Rectal smooth muscle tissue (tissue), 1 donor: ENCODE results near the gene TNFRSF13B.
"Not testable (repeated sequence)": the region's sequence is repeated elsewhere in the genome, so short reads cannot be mapped to it uniquely, and the experiment has no call there.

ENCODE experiments used
- H3K27ac ChIP-seq: one replicate; pipeline ENCODE4 v1.7.0; 2013; ENCODE audit warnings: low read depth, low read length, inconsistent platforms
- H3K27me3 ChIP-seq: one replicate; pipeline ENCODE4 v1.7.0; 2013; ENCODE audit warnings: low read length; ENCODE audit not compliant: control insufficient read depth, insufficient read depth
- H3K36me3 ChIP-seq: one replicate; pipeline ENCODE4 v1.7.0; 2013; ENCODE audit warnings: low read length; ENCODE audit not compliant: control insufficient read depth, insufficient read depth
- H3K4me1 ChIP-seq: one replicate; pipeline ENCODE4 v1.7.0; 2013; ENCODE audit warnings: low read length; ENCODE audit not compliant: control insufficient read depth, insufficient read depth
- H3K4me3 ChIP-seq: one replicate; pipeline ENCODE4 v1.7.0; 2013; ENCODE audit warnings: low read length
- H3K9ac ChIP-seq: one replicate; pipeline ENCODE4 v1.7.0; 2013; ENCODE audit warnings: low read length

TNFRSF13B gene

GRCh38 chr17:17001076-17001777 is 29.3 kb upstream of the TNFRSF13B start:
- no peaks in the 10 kb centered on the region for H3K36me3 ChIP-seq
- H3K9ac ChIP-seq, result no peak overlapping the region
- no peaks in the 10 kb centered on the region for H3K4me1 ChIP-seq
- H3K27me3 ChIP-seq, result peaks cover 2% of the 10 kb centered on the region
- no peak overlapping the region for H3K27ac ChIP-seq
- no peak overlapping the region for H3K4me3 ChIP-seq

DNA sequence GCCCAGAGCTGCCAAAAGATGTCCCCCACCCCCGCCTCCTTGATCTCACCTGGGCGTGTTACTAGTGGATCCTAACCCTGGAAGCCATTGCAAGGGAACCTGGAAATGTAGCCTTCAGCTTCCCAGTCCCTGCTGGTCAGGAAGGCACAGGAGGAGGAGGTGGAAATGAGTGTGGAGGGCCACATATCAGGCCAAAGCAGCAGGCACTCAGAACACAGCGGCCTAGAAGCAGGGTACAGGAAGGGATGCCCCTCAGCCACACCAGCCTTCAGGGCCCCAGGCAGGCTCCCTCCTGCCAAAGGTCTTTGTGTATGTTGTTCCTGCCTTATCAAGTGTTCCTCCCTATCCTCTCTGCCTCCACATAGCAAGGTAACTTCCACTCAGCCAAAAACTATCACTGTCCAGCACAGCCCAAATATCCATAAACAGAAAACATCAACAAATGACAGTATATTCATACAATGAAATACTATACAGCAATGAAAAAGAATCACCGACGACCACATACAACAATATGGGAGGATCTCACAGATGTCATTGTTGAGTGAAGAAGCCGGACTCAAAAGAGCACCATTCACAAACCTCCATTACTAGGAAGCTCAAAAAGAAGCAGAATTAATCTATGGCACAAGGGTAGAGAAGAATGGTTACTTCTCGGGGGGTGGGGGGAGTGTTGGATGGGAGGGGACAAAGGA is 28.2 kb upstream of the TNFRSF13B start:
- no peak overlapping the region for H3K9ac ChIP-seq
- no peaks in the 10 kb centered on the region for H3K4me1 ChIP-seq
- H3K36me3 ChIP-seq, result no peaks in the 10 kb centered on the region
- no peak overlapping the region for H3K27ac ChIP-seq
- H3K4me3 ChIP-seq, result no peak overlapping the region
- H3K27me3 ChIP-seq, result peaks cover 2% of the 10 kb centered on the region

DNA sequence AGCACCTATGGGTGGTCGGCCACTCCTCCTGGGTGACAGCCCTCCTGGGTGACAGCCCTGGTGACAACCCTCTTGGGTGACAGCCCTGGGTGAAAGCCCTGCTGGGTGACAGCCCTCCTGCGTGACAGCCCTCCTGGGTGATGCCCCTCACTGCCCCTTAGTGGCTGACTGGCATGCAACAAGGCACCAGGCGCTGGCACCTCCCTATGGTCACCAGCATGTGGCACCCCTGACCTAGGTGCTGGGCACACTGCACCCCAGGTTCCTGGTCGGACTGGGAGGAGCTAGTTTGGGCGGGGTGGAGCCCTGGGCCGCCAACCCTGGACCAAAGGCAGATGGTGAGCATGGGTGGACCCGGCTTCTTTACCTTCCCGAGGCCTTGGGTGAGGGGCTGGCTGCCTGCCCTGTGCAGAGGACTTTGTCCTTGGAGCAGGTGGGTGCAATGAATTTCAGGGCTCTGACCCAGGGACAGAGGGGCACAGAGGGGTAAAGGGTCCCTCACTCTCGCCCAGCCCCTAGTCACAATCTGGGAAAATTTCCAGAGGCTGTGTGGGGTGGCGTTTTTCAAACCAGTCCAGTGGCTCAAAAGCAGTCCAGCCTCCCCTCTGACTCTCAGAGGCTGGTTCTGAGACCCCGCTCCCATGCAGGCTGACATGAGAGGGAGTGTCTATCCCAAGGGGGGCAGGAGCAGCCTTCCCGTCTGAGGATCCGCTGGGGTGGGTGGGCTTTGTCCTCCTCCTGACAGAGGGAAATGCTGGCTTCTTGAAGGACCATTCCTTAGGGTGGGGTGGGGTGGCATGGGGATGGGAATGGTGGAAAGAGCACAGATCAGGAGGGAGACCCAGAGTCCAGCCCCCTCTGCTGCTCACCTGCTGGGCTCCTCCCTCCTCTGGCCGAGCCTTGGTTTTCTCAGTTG is 25.9 kb upstream of the TNFRSF13B start:
- Histone ChIP-seq H3K4me1 (no peaks in the 10 kb centered on the region), H3K9ac (no peak overlapping the region), H3K36me3 (no peaks in the 10 kb centered on the region), H3K27me3 (peaks cover 2% of the 10 kb centered on the region), H3K4me3 (no peak overlapping the region), H3K27ac (no peak overlapping the region)

DNA sequence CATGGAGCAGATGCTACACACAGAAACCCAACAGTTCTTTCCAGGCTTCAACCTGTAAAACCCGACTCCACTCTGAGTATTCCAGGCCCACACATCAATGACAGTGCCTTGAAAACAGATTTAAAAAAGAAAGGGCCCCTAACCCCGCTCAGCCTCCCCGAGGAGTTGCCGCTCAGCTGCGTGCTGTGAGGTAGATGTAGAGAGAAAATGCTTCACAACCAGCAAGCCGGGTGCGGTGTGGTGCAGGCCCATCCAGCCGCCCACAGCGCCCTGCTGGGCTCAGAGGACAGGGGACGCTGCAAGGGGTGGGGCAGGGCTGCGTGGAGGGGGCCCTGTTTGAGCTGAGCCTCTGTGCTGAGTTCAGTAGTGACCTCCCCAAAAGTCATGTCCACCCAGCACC is 24.8 kb upstream of the TNFRSF13B start:
- not testable (repeated sequence) for H3K9ac ChIP-seq, H3K27me3 ChIP-seq

DNA sequence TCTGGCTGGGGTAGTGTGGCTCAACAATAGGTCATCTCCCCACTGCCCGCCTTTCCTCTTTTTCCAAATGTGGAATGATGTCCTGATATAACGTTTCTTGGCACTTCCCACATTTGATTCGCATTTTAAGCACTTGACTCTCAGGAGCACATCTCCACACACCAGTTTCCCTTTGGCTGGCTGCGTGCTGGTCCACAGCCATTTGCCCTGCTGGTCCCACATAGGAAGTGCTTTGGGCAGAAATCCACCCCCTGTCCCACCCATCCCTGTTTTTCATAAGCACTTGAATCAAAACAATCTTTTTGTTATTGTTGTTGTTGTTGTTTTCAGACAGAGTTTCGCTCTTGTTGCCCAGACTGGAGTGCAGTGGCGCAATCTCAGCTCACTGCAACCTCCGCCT is 24.0 kb upstream of the TNFRSF13B start:
- H3K27me3 ChIP-seq, result no peaks in the 10 kb centered on the region
- no peak overlapping the region for H3K9ac ChIP-seq
- H3K27ac ChIP-seq, result no peak overlapping the region
- no peaks in the 10 kb centered on the region for H3K4me1 ChIP-seq
- no peak overlapping the region for H3K4me3 ChIP-seq
- H3K36me3 ChIP-seq, result no peaks in the 10 kb centered on the region

More for the DNA sequence above, 24.8 kb upstream of the TNFRSF13B start:
- not testable (repeated sequence) for H3K4me3 ChIP-seq, H3K27ac ChIP-seq, H3K4me1 ChIP-seq, H3K36me3 ChIP-seq

GRCh38 chr17:16994631-16995030 is 22.7 kb upstream of the TNFRSF13B start:
- Histone ChIP-seq H3K27me3 (no peaks in the 10 kb centered on the region), H3K36me3 (no peaks in the 10 kb centered on the region), H3K27ac (no peak overlapping the region), H3K4me3 (no peak overlapping the region), H3K4me1 (no peaks in the 10 kb centered on the region), H3K9ac (no peak overlapping the region)

- H3K4me1 ChIP-seq, result peaks cover 4% of the 10 kb centered on the region
- H3K36me3 ChIP-seq, result no peaks in the 10 kb centered on the region
- H3K4me3 ChIP-seq, result no peak overlapping the region
- no peak overlapping the region for H3K27ac ChIP-seq
- no peak overlapping the region for H3K9ac ChIP-seq
- no peaks in the 10 kb centered on the region for H3K27me3 ChIP-seq
Measured at GRCh38 chr17:16991349-16992009, 19.6 kb upstream of the TNFRSF13B start.

- Histone ChIP-seq H3K27ac (no peak overlapping the region), H3K4me3 (no peak overlapping the region), H3K27me3 (no peaks in the 10 kb centered on the region), H3K9ac (no peak overlapping the region), H3K36me3 (no peaks in the 10 kb centered on the region), H3K4me1 (peaks cover 4% of the 10 kb centered on the region)
Measured at GRCh38 chr17:16989953-16990860, 18.3 kb upstream of the TNFRSF13B start.

GRCh38 chr17:16989230-16989952 is 17.5 kb upstream of the TNFRSF13B start:
- H3K4me3 ChIP-seq, result no peak overlapping the region
- H3K9ac ChIP-seq, result no peak overlapping the region
- H3K4me1 ChIP-seq, result peaks cover 4% of the 10 kb centered on the region
- no peaks in the 10 kb centered on the region for H3K27me3 ChIP-seq
- H3K27ac ChIP-seq, result no peak overlapping the region
- H3K36me3 ChIP-seq, result no peaks in the 10 kb centered on the region

DNA sequence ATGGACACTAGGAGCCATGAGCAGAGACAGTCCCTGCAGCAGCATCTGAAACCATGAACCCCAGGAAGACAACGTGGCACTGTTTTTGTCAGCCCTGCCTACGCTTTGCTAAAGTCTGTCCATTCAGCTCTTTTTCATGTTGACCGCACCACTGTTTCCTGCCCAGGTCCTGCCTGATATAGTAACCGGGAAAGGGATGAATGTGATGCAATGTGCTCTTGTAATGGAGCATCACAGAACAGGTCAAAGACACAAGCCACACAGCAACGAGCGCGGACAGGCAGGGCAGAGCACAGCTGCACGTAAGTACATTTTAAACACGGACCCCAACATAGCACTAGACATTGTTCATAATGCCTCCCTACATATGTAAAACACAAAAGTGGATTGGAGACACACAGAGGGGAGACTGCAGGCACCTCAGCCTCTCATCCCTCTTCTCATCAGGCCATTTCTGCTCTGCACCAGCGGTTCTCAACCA is 16.9 kb upstream of the TNFRSF13B start:
- Histone ChIP-seq H3K4me1 (peaks cover 4% of the 10 kb centered on the region), H3K9ac (no peak overlapping the region), H3K4me3 (no peak overlapping the region), H3K27ac (no peak overlapping the region), H3K27me3 (no peaks in the 10 kb centered on the region), H3K36me3 (no peaks in the 10 kb centered on the region)
